Natural killer cell (primary cell): ENCODE measurements around the gene RNF181. TPM values are rescaled to one million over a fixed set of nuclear protein-coding genes. Genes with fewer than 3 reads are reported as not detected.
"Not testable (repeated sequence)": the region's sequence is repeated elsewhere in the genome, so short reads cannot be mapped to it uniquely, and the experiment has no call there.

Source experiments
- ATAC-seq, 3 donors: fragments of 150-1000 bp in 2 of 3; fragments of 200-7000 bp in 1 of 3; cut with Tn5 transposase; 1 replicate in 1 of 3; 2 replicates in 2 of 3; pipeline ENCODE4 v1.10.0; 2021; ENCODE audit warnings: mild to moderate bottlenecking in 2 of 3, moderate library complexity in 2 of 3
- DNase-seq, 2 donors: peaks; one replicate each; pipeline versions ENCODE4 v3.0.0 to v3.0.0-alpha.2; 2013 to 2021; ENCODE audit warnings: mixed read lengths in 1 of 2
- H3K27ac ChIP-seq: one replicate; pipeline ENCODE4 v1.5.1; 2013; ENCODE audit warnings: mild to moderate bottlenecking, low read length
- H3K27me3 ChIP-seq: one replicate; pipeline ENCODE4 v1.6.1; 2013; ENCODE audit warnings: low read length; ENCODE audit not compliant: control insufficient read depth, insufficient read depth
- H3K36me3 ChIP-seq: one replicate; pipeline ENCODE4 v1.6.1; 2013; ENCODE audit warnings: low read length; ENCODE audit not compliant: control insufficient read depth, insufficient read depth
- H3K4me1 ChIP-seq: one replicate; pipeline ENCODE4 v1.6.1; 2013; ENCODE audit warnings: low read length; ENCODE audit not compliant: control insufficient read depth, insufficient read depth
- H3K4me3 ChIP-seq: one replicate; pipeline ENCODE4 v1.5.1; 2013; ENCODE audit warnings: low read length
- H3K9me3 ChIP-seq: one replicate; pipeline ENCODE4 v1.6.1; 2013; ENCODE audit warnings: low read length; ENCODE audit not compliant: control insufficient read depth, insufficient read depth
- H3K27ac Mint-ChIP-seq, 2 donors: one replicate each; pipeline ENCODE4 v1.8.0; 2022; ENCODE audit warnings: mild to moderate bottlenecking in 2 of 2, mixed read lengths in 2 of 2, moderate library complexity in 1 of 2
- H3K27me3 Mint-ChIP-seq, 2 donors: one replicate each; pipeline ENCODE4 v1.8.0; 2022; ENCODE audit warnings: low read depth in 2 of 2, mixed read lengths in 2 of 2
- H3K36me3 Mint-ChIP-seq: one replicate; pipeline ENCODE4 v1.8.0; 2022; ENCODE audit warnings: mixed read lengths
- H3K4me1 Mint-ChIP-seq, 2 donors: one replicate each; pipeline ENCODE4 v1.8.0; 2022; ENCODE audit warnings: mixed read lengths in 2 of 2
- H3K4me3 Mint-ChIP-seq: one replicate; pipeline ENCODE4 v1.8.0; 2022; ENCODE audit warnings: mild to moderate bottlenecking, moderate library complexity, mixed read lengths
- H3K9me3 Mint-ChIP-seq, 2 donors: one replicate each; pipeline ENCODE4 v1.8.0; 2022; ENCODE audit warnings: mixed read lengths in 2 of 2
- CTCF ChIP-seq: fragments of 200-600 bp; IDR thresholded peaks from one replicate; pipeline ENCODE4 v1.8.0; 2022; ENCODE audit warnings: antibody characterized with exemption
- WGBS: methylation state at CpG from one replicate; pipeline ENCODE4 v1.1.7; 2013; ENCODE audit warnings: missing lambda C conversion rate; ENCODE audit not compliant: insufficient coverage; 5-methylcytosine and 5-hydroxymethylcytosine counted together
- intact Hi-C: fragments of 100-400 bp; cut with micrococcal nuclease; formaldehyde crosslinking; loops from one replicate; pipeline ENCODE4 v1.14.2; 2022
- total RNA-seq, 4 donors: library from RNA; stranded (reverse); fragments of 120-200 nt in 1 of 4; gene quantifications; one replicate each; pipeline versions ENCODE4 v1.2.3 to v1.2.4, GENCODE V29; 2013 to 2022

RNF181 gene
- total RNA-seq, 3 donors from 2014 or later (not counting 1 experiment from before 2014, with no cell fraction given), result 65.0 to 75.0 (median 66.7) TPM

- ATAC-seq (no peak), DNase-seq (no peak)
- Mint-ChIP-seq H3K9me3 (no peaks in the 10 kb centered on the region), H3K27ac (no peak overlapping the region), H3K36me3 (no peaks in the 10 kb centered on the region), H3K4me3 (no peak overlapping the region), H3K27me3 (no peaks in the 10 kb centered on the region), H3K4me1 (peaks cover 32 to 42% of the 10 kb centered on the region in 2 donors)
- Histone ChIP-seq H3K36me3 (no peaks in the 10 kb centered on the region), H3K4me3 (no peak overlapping the region), H3K27ac (no peak overlapping the region), H3K27me3 (no peaks in the 10 kb centered on the region), H3K4me1 (peaks cover 26% of the 10 kb centered on the region), H3K9me3 (no peaks in the 10 kb centered on the region)
- WGBS, result 68% methylated on average over 7 of the region's 7 CpGs
- intact Hi-C loops, result no loop called here
- no peak for TF ChIP-seq CTCF
Observed at GRCh38 chr2:85589982-85590791, 5.4 kb upstream of the RNF181 start.

DNA sequence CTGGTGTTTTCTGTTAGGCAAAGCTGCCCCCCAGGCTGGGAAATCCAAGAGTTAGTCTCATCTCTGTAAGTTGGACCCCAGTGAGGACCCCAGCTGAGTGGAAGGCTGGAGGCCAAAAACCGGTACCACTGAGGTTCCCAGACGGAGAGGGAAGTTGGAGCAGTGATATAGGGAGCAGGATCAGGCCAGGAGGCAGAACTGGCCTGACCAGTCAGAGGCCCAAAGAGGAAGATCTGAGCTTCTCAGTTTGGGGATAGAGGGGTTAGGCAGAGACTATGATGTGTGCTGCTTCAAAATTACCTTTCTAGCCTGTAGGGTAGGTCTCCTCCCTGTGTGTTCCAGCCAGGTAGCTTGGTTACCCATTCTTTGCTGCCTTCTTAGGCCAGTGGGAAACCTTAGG lies 4.6 kb upstream of the RNF181 start:
- H3K9me3 Mint-ChIP-seq, result no peaks in the 10 kb centered on the region
- intact Hi-C loops, result no loop called here
- H3K4me1 Mint-ChIP-seq, result peaks cover 32 to 42% of the 10 kb centered on the region in 2 donors
- Histone ChIP-seq H3K27me3 (no peaks in the 10 kb centered on the region), H3K9me3 (no peaks in the 10 kb centered on the region), H3K4me3 (no peak overlapping the region), H3K4me1 (peaks cover 22% of the 10 kb centered on the region), H3K36me3 (no peaks in the 10 kb centered on the region), H3K27ac (no peak overlapping the region)
- H3K36me3 Mint-ChIP-seq, result no peaks in the 10 kb centered on the region
- ATAC-seq (no peak), DNase-seq (no peak)
- 94% methylated on average over 2 of the region's 2 CpGs for WGBS
- no peak overlapping the region for H3K27ac Mint-ChIP-seq
- TF ChIP-seq CTCF, result no peak
- no peak overlapping the region for H3K4me3 Mint-ChIP-seq
- no peaks in the 10 kb centered on the region for H3K27me3 Mint-ChIP-seq

GRCh38 chr2:85591563-85591962 lies 4.0 kb upstream of the RNF181 start:
- no peak for ATAC-seq

DNA sequence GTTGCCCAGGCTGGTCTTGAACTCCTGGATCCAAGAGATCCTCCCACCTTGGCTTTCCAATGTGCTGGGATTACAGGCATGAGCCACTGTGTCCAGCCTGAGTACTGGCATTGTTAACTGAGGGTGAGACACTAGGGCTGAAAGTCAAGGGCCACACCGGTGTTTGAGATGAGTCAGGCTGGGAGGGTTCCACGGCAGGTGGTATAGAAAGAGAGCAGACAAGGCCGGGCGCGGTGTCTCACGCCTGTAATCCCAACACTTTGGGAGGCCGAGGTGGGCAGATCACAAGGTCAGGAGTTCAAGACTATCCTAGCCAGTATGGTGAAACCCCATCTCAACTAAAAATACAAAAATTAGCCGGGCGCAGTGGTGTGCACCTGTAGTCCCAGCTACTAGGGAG lies 3.2 kb upstream of the RNF181 start:
- H3K9me3 ChIP-seq, H3K27ac ChIP-seq, H3K4me3 ChIP-seq, intact Hi-C loops, H3K36me3 Mint-ChIP-seq, H3K9me3 Mint-ChIP-seq, ATAC-seq, H3K27me3 Mint-ChIP-seq, H3K27me3 ChIP-seq, H3K36me3 ChIP-seq, DNase-seq, H3K27ac Mint-ChIP-seq: not testable (repeated sequence)
- 93% methylated on average over 9 of the region's 9 CpGs for WGBS
- H3K4me3 Mint-ChIP-seq, result peak overlapping the region; percentile 45
- H3K4me1 ChIP-seq, result peaks cover 33% of the 10 kb centered on the region
- H3K4me1 Mint-ChIP-seq, result peaks cover 41 to 53% of the 10 kb centered on the region in 2 donors

More at GRCh38 chr2:85591563-85591962, 4.0 kb upstream of the RNF181 start:
- Histone ChIP-seq H3K4me1 (peaks cover 28% of the 10 kb centered on the region), H3K27me3 (no peaks in the 10 kb centered on the region), H3K9me3 (no peaks in the 10 kb centered on the region), H3K27ac (no peak overlapping the region), H3K36me3 (no peaks in the 10 kb centered on the region), H3K4me3 (no peak overlapping the region)
- intact Hi-C loops, result no loop called here
- 93% methylated on average over 12 of the region's 12 CpGs for WGBS
- peaks cover 38 to 46% of the 10 kb centered on the region in 2 donors for H3K4me1 Mint-ChIP-seq
- H3K36me3 Mint-ChIP-seq, result no peaks in the 10 kb centered on the region
- TF ChIP-seq CTCF, result no peak
- no peaks in the 10 kb centered on the region for H3K9me3 Mint-ChIP-seq
- peak overlapping the region in 1 of 2 donors; percentile 36 for H3K27ac Mint-ChIP-seq
- H3K4me3 Mint-ChIP-seq, result peak overlapping the region; percentile 40
- DNase-seq, result no peak
- H3K27me3 Mint-ChIP-seq, result no peaks in the 10 kb centered on the region
